ENCODE results near the gene VEZT. TPM values are rescaled to one million over a fixed set of nuclear protein-coding genes. Genes with fewer than 3 reads are reported as not detected.

The VEZT gene
- total RNA-seq, 1 donor from 2014 or later: 64.2 TPM

GRCh38 chr12:95259368-95259767, 41.8 kb downstream of the VEZT start:
- Histone ChIP-seq H3K27ac (no peak overlapping the region), H3K4me3 (no peak overlapping the region), H3K9me3 (no peaks in the 10 kb centered on the region), H3K36me3 (peaks cover 67% of the 10 kb centered on the region), H3K4me1 (peaks cover 14% of the 10 kb centered on the region), H3K27me3 (ENCODE audit: low read depth) (no peaks in the 10 kb centered on the region)
- peak in 1 of 2 donors; percentile 62 for ATAC-seq
- no peak for TF ChIP-seq CTCF (IDR thresholded peaks at IDR 0.05)
- intact Hi-C loops (cut with DNase I): no loop called here
- no peak for DNase-seq

- H3K9me3 ChIP-seq: no peaks in the 10 kb centered on the region
- peaks cover 67% of the 10 kb centered on the region for H3K36me3 ChIP-seq
- no peak overlapping the region for H3K4me3 ChIP-seq
- no peak for TF ChIP-seq CTCF (IDR thresholded peaks at IDR 0.05)
- ATAC-seq (no peak), DNase-seq (no peak)
- H3K4me1 ChIP-seq: peaks cover 14% of the 10 kb centered on the region
- H3K27ac ChIP-seq: no peak overlapping the region
- H3K27me3 ChIP-seq (ENCODE audit: low read depth): no peaks in the 10 kb centered on the region
- intact Hi-C loops (cut with DNase I): no loop called here
These were observed 43.5 kb downstream of the VEZT start for GRCh38 chr12:95261109-95261508.

GRCh38 chr12:95262808-95263207, 45.2 kb downstream of the VEZT start:
- ATAC-seq (peak; percentile 46 to 57), DNase-seq (no peak)
- no peak overlapping the region for H3K4me3 ChIP-seq
- intact Hi-C loops (cut with DNase I): no loop called here
- no peaks in the 10 kb centered on the region for H3K27me3 ChIP-seq (ENCODE audit: low read depth)
- peak overlapping the region; percentile 49 for H3K27ac ChIP-seq
- TF ChIP-seq CTCF (IDR thresholded peaks at IDR 0.05): no peak
- H3K9me3 ChIP-seq: no peaks in the 10 kb centered on the region
- H3K36me3 ChIP-seq: peaks cover 67% of the 10 kb centered on the region
- peaks cover 14% of the 10 kb centered on the region for H3K4me1 ChIP-seq

GRCh38 chr12:95265765-95266164, 48.2 kb downstream of the VEZT start:
- H3K4me1 ChIP-seq: peaks cover 5% of the 10 kb centered on the region
- ATAC-seq: no peak
- intact Hi-C loops (cut with DNase I): no loop called here
- no peak for TF ChIP-seq CTCF (IDR thresholded peaks at IDR 0.05)
- H3K36me3 ChIP-seq: peaks cover 66% of the 10 kb centered on the region
- H3K27ac ChIP-seq: no peak overlapping the region
- DNase-seq: no peak
- no peaks in the 10 kb centered on the region for H3K27me3 ChIP-seq (ENCODE audit: low read depth)
- no peak overlapping the region for H3K4me3 ChIP-seq
- no peaks in the 10 kb centered on the region for H3K9me3 ChIP-seq

GRCh38 chr12:95266254-95266653, 48.6 kb downstream of the VEZT start:
- intact Hi-C loops (cut with DNase I): no loop called here
- H3K36me3 ChIP-seq: peaks cover 70% of the 10 kb centered on the region
- no peak for ATAC-seq
- no peaks in the 10 kb centered on the region for H3K9me3 ChIP-seq
- TF ChIP-seq CTCF (IDR thresholded peaks at IDR 0.05): no peak
- no peaks in the 10 kb centered on the region for H3K27me3 ChIP-seq (ENCODE audit: low read depth)
- no peak overlapping the region for H3K27ac ChIP-seq
- H3K4me3 ChIP-seq: no peak overlapping the region
- DNase-seq: no peak
- peaks cover 5% of the 10 kb centered on the region for H3K4me1 ChIP-seq

- H3K27ac ChIP-seq: no peak overlapping the region
- peaks cover 72% of the 10 kb centered on the region for H3K36me3 ChIP-seq
- H3K9me3 ChIP-seq: no peaks in the 10 kb centered on the region
- intact Hi-C loops (cut with DNase I): no loop called here
- no peaks in the 10 kb centered on the region for H3K27me3 ChIP-seq (ENCODE audit: low read depth)
- H3K4me1 ChIP-seq: no peaks in the 10 kb centered on the region
- H3K4me3 ChIP-seq: no peak overlapping the region
- no peak for TF ChIP-seq CTCF (IDR thresholded peaks at IDR 0.05)
- no peak for DNase-seq
- ATAC-seq: no peak
These were observed 52.3 kb downstream of the VEZT start for GRCh38 chr12:95269892-95270291.

Data from lower lobe of right lung (tissue), 2 donors.